ENCODE data around the gene RAB44. TPM values are rescaled to one million over a fixed set of nuclear protein-coding genes. Genes with fewer than 3 reads are reported as not detected.

Gene RAB44
- total and polyA plus RNA-seq, 2 of the 4 experiments (the other 2 are of a cell fraction): 0.03 TPM; not detected in 1

- Histone ChIP-seq H3K9me3 (ENCODE audit: control insufficient read depth, insufficient read depth, low read length) (no peaks in the 10 kb centered on the region), H3K9me1 (ENCODE audit: insufficient read depth, low read length) (no peaks in the 10 kb centered on the region), H2BK15ac (ENCODE audit: low read depth, low read length) (no peak overlapping the region), H2AFZ (replicated peaks; ENCODE audit: low read length, poor library complexity) (no peak overlapping the region), H2BK20ac (ENCODE audit: low read depth, low read length) (no peak overlapping the region), H2AK5ac (ENCODE audit: low read depth, low read length) (no peak overlapping the region), H2AK9ac (replicated peaks; ENCODE audit: low read depth, low read length, poor library complexity) (no peak overlapping the region), H3K4me2 (ENCODE audit: low read depth, low read length) (no peak overlapping the region), H3K36me3 (ENCODE audit: control insufficient read depth, insufficient read depth, low read length) (no peaks in the 10 kb centered on the region), H3K27me3 (ENCODE audit: control insufficient read depth, insufficient read depth, low read length) (peaks cover 18% of the 10 kb centered on the region), H3K14ac (replicated peaks; ENCODE audit: low read depth, low read length) (no peak overlapping the region), H3K79me1 (ENCODE audit: low read depth in 1 of 2, low read length in 2 of 2) (no peaks in the 10 kb centered on the region), H3K4ac (ENCODE audit: low read depth, low read length) (no peak overlapping the region), H3K18ac (ENCODE audit: low read depth, low read length) (no peak overlapping the region), H4K8ac (ENCODE audit: low read depth in 2 of 2, low read length in 2 of 2) (no peak overlapping the region), H4K5ac (ENCODE audit: low read depth, low read length) (no peak overlapping the region), H3K56ac (ENCODE audit: extremely low read depth, insufficient read depth, low read length) (no peak overlapping the region), H3K9ac (ENCODE audit: low read depth, low read length) (no peak overlapping the region), H3K4me1 (ENCODE audit: control insufficient read depth, insufficient read depth, low read length) (no peaks in the 10 kb centered on the region), H3K23ac (ENCODE audit: low read depth, low read length) (no peak overlapping the region), H3K4me3 (ENCODE audit: insufficient read depth, low read depth, low read length) (no peak overlapping the region), H4K91ac (ENCODE audit: insufficient read depth, low read depth, low read length) (no peak overlapping the region), H3K27ac (ENCODE audit: insufficient read depth, low read length) (no peak overlapping the region), H4K20me1 (ENCODE audit: insufficient read depth, low read length) (no peaks in the 10 kb centered on the region), H2BK120ac (ENCODE audit: low read depth, low read length) (no peak overlapping the region), H2BK5ac (ENCODE audit: low read depth, low read length, poor library complexity, severe bottlenecking) (no peak overlapping the region)
- 100% methylated on average over 1 of the region's 11 CpGs; no CpG with 5 or more reads in 1 of the 2 experiments for WGBS, 2 experiments (ENCODE audit: extremely low coverage in 2 of 2, insufficient read length in 1 of 2)
- ATAC-seq (ENCODE audit: low read depth): no peak
- dilution Hi-C loops (cut with HindIII; ENCODE audit: low sequenced_read_pairs, unreplicated experiment) (no loop called here), in situ Hi-C loops (cut with MboI; ENCODE audit: low sequenced_read_pairs) (no loop called here), intact Hi-C loops (cut with micrococcal nuclease) (no loop called here)
- no TSS peak for BruUV-seq (replicated peaks)
- ChIA-PET CTCF (no interaction called here), POLR2A (ENCODE audit: unreplicated experiment) (no interaction called here)
- no peak for TF ChIP-seq NFE2L2 (IDR thresholded peaks at IDR 0.05; ENCODE audit: low read depth, low read length)
- no peak for TF ChIP-seq CEBPB (IDR thresholded peaks at IDR 0.05; ENCODE audit: low read depth, low read length)
- no peak for TF ChIP-seq RAD21 (IDR thresholded peaks at IDR 0.05; ENCODE audit: low read length)
- no peak for TF ChIP-seq FOS (IDR thresholded peaks at IDR 0.05; ENCODE audit: low read depth, low read length)
- TF ChIP-seq MAFK (IDR thresholded peaks at IDR 0.05; ENCODE audit: low read depth, low read length): no peak
- no peak for TF ChIP-seq CHD1 (IDR thresholded peaks at IDR 0.05; ENCODE audit: low read depth, low read length)
- TF ChIP-seq SMC3 (IDR thresholded peaks at IDR 0.05; ENCODE audit: low read depth, low read length): no peak
- TF ChIP-seq USF2 (IDR thresholded peaks at IDR 0.05; ENCODE audit: low read depth, low read length): no peak
- no peak for TF ChIP-seq BHLHE40 (IDR thresholded peaks at IDR 0.05; ENCODE audit: low read depth, low read length)
- no peak for TF ChIP-seq CTCF (conservative IDR thresholded peaks at IDR 0.05; ENCODE audit: low read depth, low read length)
- TF ChIP-seq RFX5 (IDR thresholded peaks at IDR 0.05; ENCODE audit: low read depth, low read length): no peak
- TF ChIP-seq POLR2A (IDR thresholded peaks at IDR 0.05; ENCODE audit: low read depth, low read length): no peak
- no peak for TF ChIP-seq ELK1 (IDR thresholded peaks at IDR 0.05; ENCODE audit: borderline replicate concordance, low read depth, low read length)
- DNase-seq: no peak
These were observed 64.5 kb downstream of the RAB44 start for GRCh38 chr6:36762123-36762522.

Data from IMR-90 (cell line).